Transverse colon (tissue), 4 donors: ENCODE results near the gene KRTAP10-9.

Experiments
- CTCF ChIP-seq, 5 experiments: fragments of 200-600 bp in 3 of 5; fragments of 450-650 bp in 2 of 5; sonication (generic) in 3 of 5; IDR thresholded peaks; 1 replicate in 2 of 5; 2 replicates in 3 of 5; pipeline ENCODE4 v1.5.1; 2016 to 2017; ENCODE audit warnings: antibody characterized with exemption in 5 of 5, inconsistent platforms in 3 of 5, mild to moderate bottlenecking in 2 of 5, moderate library complexity in 1 of 5
- EP300 ChIP-seq: sonication (generic); formaldehyde crosslinking; IDR thresholded peaks from one replicate; pipeline ENCODE4 v1.6.1; 2017; ENCODE audit warnings: antibody characterized with exemption, low read depth
- POLR2A ChIP-seq: fragments of 450-650 bp; IDR thresholded peaks from one replicate; pipeline ENCODE4 v1.6.1; 2016; ENCODE audit warnings: antibody characterized with exemption, mild to moderate bottlenecking, moderate library complexity
- POLR2AphosphoS5 ChIP-seq, 3 donors: sonication (generic); formaldehyde crosslinking; IDR thresholded peaks; one replicate each; pipeline ENCODE4 v1.6.1; 2016; ENCODE audit warnings: antibody characterized with exemption in 3 of 3

DNA sequence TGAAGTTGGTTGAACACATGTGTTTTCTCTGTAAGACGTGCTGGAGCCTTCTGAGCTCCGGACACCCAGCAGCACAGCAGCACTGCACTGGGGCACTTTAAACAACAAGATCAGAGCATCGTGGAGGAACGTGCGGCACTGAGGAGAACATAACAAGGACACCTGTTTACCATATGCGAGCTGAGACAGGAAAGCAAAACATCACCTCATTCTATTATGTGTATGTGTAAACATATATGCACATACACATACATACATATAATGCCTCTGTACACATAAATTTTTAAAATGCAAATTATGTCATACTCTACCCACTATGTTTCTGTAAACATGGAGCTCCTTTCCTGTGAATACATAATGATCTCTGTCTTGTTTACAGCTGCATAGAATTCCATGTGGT lies 31.4 kb upstream of the KRTAP10-9 start:
- TF ChIP-seq CTCF (IDR thresholded peaks at IDR 0.05), result no peak
- no peak for TF ChIP-seq POLR2A
- no peak for TF ChIP-seq EP300
- no peak for TF ChIP-seq POLR2AphosphoS5 (IDR thresholded peaks at IDR 0.05)
